ENCODE results near the gene SLC25A6.
"Not testable (repeated sequence)": the region's sequence is repeated elsewhere in the genome, so short reads cannot be mapped to it uniquely, and the experiment has no call there.

SLC25A6 gene

GRCh38 chrX:1351981-1352714, 39.8 kb downstream of the SLC25A6 start:
- DNase-seq, result no peak

GRCh38 chrX:1349606-1350005, 42.3 kb downstream of the SLC25A6 start:
- DNase-seq, result not testable (repeated sequence)

GRCh38 chrX:1341545-1342184, 50.2 kb downstream of the SLC25A6 start:
- no peak for DNase-seq

- DNase-seq, result no peak
Measured at GRCh38 chrX:1336948-1337779, 54.7 kb downstream of the SLC25A6 start.

- no peak for DNase-seq
Measured at GRCh38 chrX:1336331-1336943, 55.5 kb downstream of the SLC25A6 start, which contains the start of gene IL3RA. Gene IL3RA, plus strand, starts transcription at chrX:1336785. Its CDS starts 4,981 bp downstream, at chrX:1341766.
